ENCODE results near the gene IFRD2.
A peak's percentile ranks its signal among the peaks of the same experiment; 100 is the strongest.

The IFRD2 gene

GRCh38 chr3:50292159-50293078 is at the start of gene IFRD2:
IFRD2 (minus strand) TSS chr3:50292429; CDS start chr3:50292274, 155 bp downstream.
- peak; percentile 95 for DNase-seq

GRCh38 chr3:50341537-50341936 is 49.3 kb upstream of the IFRD2 start:
- DNase-seq, result no peak

GRCh38 chr3:50340448-50341329 is 48.5 kb upstream of the IFRD2 start, which contains the start of gene RASSF1:
RASSF1 (minus strand) TSS chr3:50340836; CDS start chr3:50340805, 31 bp downstream.
- peak; percentile 85 for DNase-seq

- DNase-seq, result no peak
Measured at GRCh38 chr3:50340147-50340447, 47.9 kb upstream of the IFRD2 start.

GRCh38 chr3:50339485-50340146 is 47.4 kb upstream of the IFRD2 start:
- no peak for DNase-seq

GRCh38 chr3:50338965-50339364 is 46.7 kb upstream of the IFRD2 start:
- DNase-seq, result no peak

GRCh38 chr3:50337175-50337861 is 45.1 kb upstream of the IFRD2 start:
- DNase-seq, result peak; percentile 96

- no peak for DNase-seq
Measured at GRCh38 chr3:50336452-50337174, 44.4 kb upstream of the IFRD2 start.

- no peak for DNase-seq
Measured at GRCh38 chr3:50334339-50335075, 42.3 kb upstream of the IFRD2 start.

GRCh38 chr3:50333744-50334328 is 41.6 kb upstream of the IFRD2 start:
- DNase-seq, result no peak

GRCh38 chr3:50331364-50331907 is 39.2 kb upstream of the IFRD2 start:
- DNase-seq, result no peak

GRCh38 chr3:50330330-50330729 is 38.1 kb upstream of the IFRD2 start:
- no peak for DNase-seq

- peak; percentile 96 for DNase-seq
Measured at GRCh38 chr3:50327943-50328691, 35.9 kb upstream of the IFRD2 start, which contains the start of gene TUSC2. TUSC2 (minus strand) TSS chr3:50328223; CDS start chr3:50328099, 124 bp downstream.

- DNase-seq, result no peak
Measured at GRCh38 chr3:50327129-50327528, 34.9 kb upstream of the IFRD2 start.

- DNase-seq, result no peak
Measured at GRCh38 chr3:50326182-50326541, 33.9 kb upstream of the IFRD2 start.

- no peak for DNase-seq
Measured at GRCh38 chr3:50325497-50326181, 33.4 kb upstream of the IFRD2 start.

- DNase-seq, result no peak
Measured at GRCh38 chr3:50325113-50325480, 32.9 kb upstream of the IFRD2 start.

GRCh38 chr3:50324351-50325112 is 32.3 kb upstream of the IFRD2 start:
- peak; percentile 83 for DNase-seq

All from activated CD8-positive, alpha-beta memory T cell treated with anti-CD3 and anti-CD28 coated beads, Interleukin-2, amount 50 U/mL, for 48 hours (primary cell).